ENCODE results near the gene INAFM1. TPM values are rescaled to one million over a fixed set of nuclear protein-coding genes. Genes with fewer than 3 reads are reported as not detected.

Gene INAFM1
- total RNA-seq, 4 donors from 2014 or later: 4.3 to 10.6 (median 8.2) TPM

DNA sequence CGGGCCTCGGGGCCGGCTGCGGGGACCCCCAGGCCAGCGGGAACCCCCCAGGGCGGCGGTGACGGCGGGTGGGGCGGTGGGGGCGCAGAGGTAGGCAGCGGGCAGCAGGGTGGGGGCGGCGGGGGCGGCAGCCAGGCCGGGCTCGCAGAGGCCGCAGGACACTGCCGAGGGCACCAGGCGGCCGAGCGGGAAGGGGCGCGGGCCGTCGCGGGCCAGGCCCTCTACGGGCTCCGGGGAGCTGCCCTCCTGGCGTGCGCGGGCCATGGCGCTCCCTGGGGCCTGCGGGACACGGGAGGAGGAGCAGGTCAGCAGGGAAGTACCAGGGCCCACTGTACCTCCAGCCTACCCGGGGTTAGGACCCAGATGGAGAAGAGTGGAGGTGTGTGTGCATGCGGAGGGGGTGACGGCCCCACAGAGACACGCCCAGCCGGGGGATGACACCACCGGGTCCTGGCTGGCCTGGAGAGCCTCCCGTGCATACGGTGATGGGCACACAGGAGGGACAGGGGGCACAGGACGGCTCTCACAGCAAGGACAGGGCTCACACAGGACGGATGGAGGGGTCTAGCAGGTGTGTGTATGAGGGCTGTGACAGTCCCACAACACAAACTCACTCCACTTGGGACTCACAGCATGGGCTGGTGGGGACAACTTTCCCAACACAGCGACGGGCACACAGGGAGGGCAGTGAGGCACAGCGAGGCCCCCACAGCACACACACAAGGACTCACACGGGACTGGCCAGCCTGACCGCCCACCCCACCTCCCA lies 46.3 kb upstream of the INAFM1 start:
- Histone ChIP-seq H3K9me3 (no peaks in the 10 kb centered on the region), H3K27ac (peak overlapping the region; percentile 97 to 100 (median 98)), H3K4me3 (replicated peaks in 1 of 3) (peak overlapping the region in 1 of 3 donors; percentile 40), H3K27me3 (no peaks in the 10 kb centered on the region), H3K4me1 (peaks cover 27 to 52% of the 10 kb centered on the region in 2 donors), H3K36me3 (no peaks in the 10 kb centered on the region)
- TF ChIP-seq CTCF (IDR thresholded peaks at IDR 0.05): no peak
- no peak for TF ChIP-seq POLR2A (IDR thresholded peaks at IDR 0.05)
- peak; percentile 50 to 63 for DNase-seq
- 21 to 30% methylated on average over 18 to 20 of the region's 50 CpGs for WGBS, 2 donors
- intact Hi-C loops (cut with DNase I): no loop called here

DNA sequence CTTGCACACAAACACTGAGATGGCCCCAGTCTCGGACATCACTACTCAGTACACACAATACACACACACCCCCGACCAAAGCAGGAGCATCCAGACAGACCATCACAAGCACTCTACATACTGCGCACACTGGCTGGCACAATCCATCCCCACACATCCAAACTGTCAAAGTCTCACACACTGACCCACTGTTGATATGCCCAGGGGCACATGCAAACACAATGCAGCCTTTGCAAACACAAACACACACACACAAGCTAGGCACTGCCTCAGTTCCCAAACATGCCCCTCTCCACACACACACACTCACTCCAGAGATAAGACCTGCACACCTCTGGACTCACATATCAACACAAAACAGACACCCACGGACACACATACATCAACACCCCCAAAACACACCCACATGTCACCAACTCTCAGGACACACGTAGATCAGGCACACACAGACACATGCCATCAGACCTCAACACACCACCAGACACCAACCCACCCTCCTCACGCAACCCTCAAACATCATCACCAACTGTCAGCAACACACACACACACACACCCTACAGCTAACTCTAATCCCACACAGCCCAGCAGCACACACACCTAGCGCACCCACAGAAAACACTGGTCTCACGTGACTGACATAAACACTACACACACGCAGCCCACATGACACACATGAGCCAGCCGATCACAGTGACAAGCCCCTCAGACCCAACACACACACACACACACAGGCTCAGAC lies 45.6 kb upstream of the INAFM1 start:
- WGBS, 2 donors: 50 to 55% methylated on average over 7 to 9 of the region's 10 CpGs
- Histone ChIP-seq H3K27me3 (no peaks in the 10 kb centered on the region), H3K4me1 (peaks cover 27 to 52% of the 10 kb centered on the region in 2 donors), H3K36me3 (no peaks in the 10 kb centered on the region), H3K9me3 (no peaks in the 10 kb centered on the region), H3K4me3 (replicated peaks in 1 of 3) (peak overlapping the region in 1 of 3 donors; percentile 99), H3K27ac (peak overlapping the region; percentile 97 to 100 (median 98))
- intact Hi-C loops (cut with DNase I): no loop called here
- no peak for TF ChIP-seq CTCF (IDR thresholded peaks at IDR 0.05)
- no peak for TF ChIP-seq POLR2A (IDR thresholded peaks at IDR 0.05)
- no peak for DNase-seq

DNA sequence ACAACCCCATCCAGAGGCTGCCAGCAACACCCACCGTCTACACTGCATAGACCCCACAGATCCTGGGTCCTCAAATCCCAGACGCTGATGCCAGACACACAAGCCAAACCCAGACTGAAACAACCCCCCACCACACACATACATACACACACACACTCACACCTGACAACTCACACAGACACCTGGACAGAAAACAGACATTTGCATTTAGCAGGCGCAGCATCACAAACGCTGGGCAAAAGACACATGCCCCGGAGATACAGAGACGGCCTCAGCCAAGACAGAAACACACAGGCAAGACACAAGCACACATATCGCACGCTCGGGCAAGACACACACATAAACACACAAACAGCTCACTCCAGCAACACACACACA lies 45.0 kb upstream of the INAFM1 start:
- H3K4me1 ChIP-seq: peaks cover 27 to 52% of the 10 kb centered on the region in 2 donors
- WGBS, 2 donors: 23 to 47% methylated on average over 9 of the region's 9 CpGs
- peak in 1 of 2 donors; percentile 27 for DNase-seq
- H3K36me3 ChIP-seq: no peaks in the 10 kb centered on the region
- no peaks in the 10 kb centered on the region for H3K9me3 ChIP-seq
- intact Hi-C loops (cut with DNase I): no loop called here
- H3K27me3 ChIP-seq: no peaks in the 10 kb centered on the region
- TF ChIP-seq CTCF (IDR thresholded peaks at IDR 0.05) (no peak), POLR2A (IDR thresholded peaks at IDR 0.05) (no peak)
- H3K4me3 ChIP-seq (replicated peaks in 1 of 3): peak overlapping the region; percentile 13 to 99 (median 58)
- H3K27ac ChIP-seq: peak overlapping the region; percentile 3 to 98 (median 85)

DNA sequence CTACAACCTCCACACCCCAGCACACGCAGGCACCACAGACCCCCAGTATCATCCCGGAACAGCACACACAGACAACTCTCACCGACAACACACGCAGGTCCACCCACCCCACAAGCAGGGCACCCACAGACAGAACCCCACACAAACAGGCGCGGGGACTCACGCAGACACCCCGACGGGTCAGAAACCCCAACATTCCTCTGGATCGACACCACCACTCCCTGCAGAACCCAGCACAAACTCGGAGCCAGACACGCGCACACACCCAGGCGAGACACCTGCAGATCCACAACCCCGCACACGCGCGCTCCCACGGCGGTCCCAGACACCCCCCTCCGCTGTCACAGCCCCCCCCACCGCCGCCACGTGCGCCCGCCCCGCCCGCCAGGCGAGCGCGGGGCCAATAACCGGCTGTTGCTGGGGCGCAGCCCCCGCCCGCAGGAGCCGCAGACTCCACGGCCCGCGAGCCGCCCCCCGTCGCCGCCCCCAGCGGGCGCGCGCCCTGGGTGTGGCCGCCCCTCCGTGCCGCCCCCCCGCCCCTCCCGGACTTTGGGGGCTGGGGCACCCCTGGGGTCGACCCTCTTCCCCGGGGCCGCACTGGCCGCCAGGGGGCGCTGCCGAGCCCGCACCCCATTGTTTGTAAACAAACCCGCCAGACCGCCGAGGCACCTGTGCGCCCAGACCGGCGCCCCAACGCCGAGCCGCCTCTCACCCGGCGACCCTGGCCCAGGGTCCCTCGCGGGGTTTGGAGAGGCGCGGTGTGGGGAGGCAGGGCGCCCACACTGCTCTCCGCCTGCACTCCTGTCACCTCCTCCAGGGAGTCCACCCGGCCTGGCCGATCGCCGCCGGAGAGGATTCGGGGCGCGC lies 44.4 kb upstream of the INAFM1 start:
- intact Hi-C loops (cut with DNase I): no loop called here
- TF ChIP-seq POLR2A (IDR thresholded peaks at IDR 0.05) (no peak), CTCF (IDR thresholded peaks at IDR 0.05) (peak; percentile 27 to 96 (median 60))
- Histone ChIP-seq H3K27ac (peak overlapping the region; percentile 74 to 98 (median 85)), H3K27me3 (no peaks in the 10 kb centered on the region), H3K4me3 (replicated peaks in 1 of 3) (peak overlapping the region; percentile 58 to 99 (median 81)), H3K9me3 (no peaks in the 10 kb centered on the region), H3K36me3 (no peaks in the 10 kb centered on the region), H3K4me1 (peaks cover 27 to 52% of the 10 kb centered on the region in 2 donors)
- 9% methylated on average over 14 to 16 of the region's 84 CpGs for WGBS, 2 donors
- DNase-seq: peak; percentile 50 to 67

Measured in thyroid gland (tissue), 4 donors.